Measurements from ENCODE around the gene MIER3. TPM values are rescaled to one million over a fixed set of nuclear protein-coding genes. Genes with fewer than 3 reads are reported as not detected.

Gene MIER3
- total RNA-seq, 1 experiment from 2014 or later, result 44.8 TPM

DNA sequence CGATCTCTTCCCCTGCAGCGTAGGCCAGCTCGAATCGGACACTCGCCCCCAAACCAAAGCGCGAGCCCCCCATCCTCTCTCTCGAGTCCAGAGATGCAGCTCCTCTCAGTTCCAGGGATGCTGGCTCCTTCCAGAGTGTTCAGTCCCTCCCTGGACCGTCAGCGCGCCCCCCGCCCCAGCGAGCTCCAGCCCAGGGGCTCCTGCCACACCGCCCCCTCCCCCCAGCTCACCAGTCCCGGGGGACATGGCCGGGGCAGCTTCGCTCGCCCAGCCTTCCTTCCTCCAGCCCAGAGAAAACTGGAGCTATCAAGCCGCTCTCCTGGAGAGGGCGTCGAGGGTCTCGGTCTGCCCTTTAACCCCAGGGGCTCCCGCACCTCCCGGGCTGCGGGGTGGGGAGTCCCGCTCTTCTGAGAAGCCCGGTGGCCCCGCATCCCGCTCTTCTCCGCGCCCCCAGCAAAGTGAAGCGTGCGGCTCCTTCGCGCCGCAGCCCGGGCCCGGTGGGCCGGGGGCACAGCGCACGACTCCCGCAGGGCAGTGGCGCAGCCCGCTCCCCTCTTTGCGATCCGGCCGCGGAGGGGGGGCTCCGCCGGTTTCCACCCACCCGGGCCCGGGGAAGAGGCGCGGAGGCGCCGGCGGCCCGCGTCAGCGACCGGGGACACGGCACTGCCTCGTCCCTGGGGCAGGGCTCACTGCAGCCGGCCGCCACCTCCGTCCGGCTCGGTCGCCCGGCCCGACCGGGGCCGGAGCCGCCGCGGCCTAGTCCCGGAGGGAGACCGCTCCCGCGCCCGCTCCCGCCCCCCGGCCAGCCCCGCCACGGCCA lies 587 bp downstream of the MIER3 start:
- H3K9ac ChIP-seq (ENCODE audit: extremely low read depth, insufficient read length, low read length), result peak overlapping the region; percentile 74
- H2AK5ac ChIP-seq (ENCODE audit: insufficient read length, low read length), result no peak overlapping the region
- H2BK120ac ChIP-seq (ENCODE audit: low read depth, low read length, poor library complexity, severe bottlenecking), result no peak overlapping the region
- H3K14ac ChIP-seq (ENCODE audit: insufficient read depth, low read length), result peak overlapping the region; percentile 93
- H2BK12ac ChIP-seq (ENCODE audit: insufficient read length, low read depth, low read length), result no peak overlapping the region
- peak overlapping the region; percentile 89 to 94 for H3K4me3 Mint-ChIP-seq
- H3K27ac ChIP-seq (ENCODE audit: insufficient read length, low read depth, low read length), result no peak overlapping the region
- H2BK15ac ChIP-seq (ENCODE audit: low read depth, low read length), result no peak overlapping the region
- H3K9me3 ChIP-seq (ENCODE audit: control insufficient read depth, low read depth, low read length), result no peaks in the 10 kb centered on the region
- peaks cover 0 to 22% (median 11%) of the 10 kb centered on the region in 3 experiments; a peak in 5 of 7 replicates for H3K36me3 Mint-ChIP-seq (ENCODE audit: insufficient read depth in 1 of 3, low read depth in 3 of 3)
- H3K27me3 ChIP-seq (ENCODE audit: insufficient read depth, low read length), result no peaks in the 10 kb centered on the region; the same call in 1 of the 2 replicates
- H3K4ac ChIP-seq (ENCODE audit: low read depth, low read length), result no peak overlapping the region
- H3K79me2 ChIP-seq (ENCODE audit: insufficient read depth, low read length), result peaks cover 2% of the 10 kb centered on the region; the same call in 1 of the 2 replicates
- no peaks in the 10 kb centered on the region for H3K79me1 ChIP-seq (ENCODE audit: insufficient read depth, low read depth, low read length, poor library complexity, severe bottlenecking)
- no peak overlapping the region for H2BK20ac ChIP-seq (ENCODE audit: low read depth, low read length, poor library complexity, severe bottlenecking)
- peak overlapping the region; percentile 50 for H3K18ac ChIP-seq (ENCODE audit: insufficient read length, low read depth, low read length)
- no peak overlapping the region for H4K8ac ChIP-seq (replicated peaks; ENCODE audit: insufficient read length, low read depth, low read length)
- H4K20me1 ChIP-seq (ENCODE audit: control insufficient read depth, insufficient read depth, insufficient read length), result no peaks in the 10 kb centered on the region
- no peak overlapping the region for H2BK5ac ChIP-seq (ENCODE audit: insufficient read length, low read length)
- WGBS (ENCODE audit: extremely low coverage, insufficient read length, low lambda C conversion rate), result no CpG with 5 or more reads among the region's 85 CpGs
- TF ChIP-seq, protein P1, sequence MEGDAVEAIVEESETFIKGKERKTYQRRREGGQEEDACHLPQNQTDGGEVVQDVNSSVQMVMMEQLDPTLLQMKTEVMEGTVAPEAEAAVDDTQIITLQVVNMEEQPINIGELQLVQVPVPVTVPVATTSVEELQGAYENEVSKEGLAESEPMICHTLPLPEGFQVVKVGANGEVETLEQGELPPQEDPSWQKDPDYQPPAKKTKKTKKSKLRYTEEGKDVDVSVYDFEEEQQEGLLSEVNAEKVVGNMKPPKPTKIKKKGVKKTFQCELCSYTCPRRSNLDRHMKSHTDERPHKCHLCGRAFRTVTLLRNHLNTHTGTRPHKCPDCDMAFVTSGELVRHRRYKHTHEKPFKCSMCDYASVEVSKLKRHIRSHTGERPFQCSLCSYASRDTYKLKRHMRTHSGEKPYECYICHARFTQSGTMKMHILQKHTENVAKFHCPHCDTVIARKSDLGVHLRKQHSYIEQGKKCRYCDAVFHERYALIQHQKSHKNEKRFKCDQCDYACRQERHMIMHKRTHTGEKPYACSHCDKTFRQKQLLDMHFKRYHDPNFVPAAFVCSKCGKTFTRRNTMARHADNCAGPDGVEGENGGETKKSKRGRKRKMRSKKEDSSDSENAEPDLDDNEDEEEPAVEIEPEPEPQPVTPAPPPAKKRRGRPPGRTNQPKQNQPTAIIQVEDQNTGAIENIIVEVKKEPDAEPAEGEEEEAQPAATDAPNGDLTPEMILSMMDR (conservative IDR thresholded peaks at IDR 0.05), result peak; percentile 40; the same call in 2 of the 3 replicates
- no peak overlapping the region for H4K5ac ChIP-seq (ENCODE audit: insufficient read length, low read depth, low read length)
- H2AFZ ChIP-seq (ENCODE audit: low read length), result no peak overlapping the region
- no peak overlapping the region for H3K56ac ChIP-seq (ENCODE audit: insufficient read length, low read depth, low read length)
- H3K23ac ChIP-seq (ENCODE audit: insufficient read length, low read depth, low read length), result no peak overlapping the region
- H3K27ac Mint-ChIP-seq, result peak overlapping the region; percentile 35 to 92 (median 92); a peak in 5 of 7 replicates
- DNase-seq, result peak; percentile 45
- no peak overlapping the region for H3T11ph ChIP-seq (ENCODE audit: low read length)
- H4K91ac ChIP-seq (ENCODE audit: insufficient read length, low read depth, low read length), result no peak overlapping the region
- no peaks in the 10 kb centered on the region for H3K4me1 ChIP-seq (ENCODE audit: insufficient read depth, low read length)
- peaks cover 19 to 20% of the 10 kb centered on the region in 2 experiments for H3K4me1 Mint-ChIP-seq
- peaks cover 18% of the 10 kb centered on the region for H3K27me3 Mint-ChIP-seq (ENCODE audit: low read depth)
- peak overlapping the region; percentile 93 for H3K4me2 ChIP-seq (ENCODE audit: insufficient read depth, insufficient read length, low read length)
- no peaks in the 10 kb centered on the region; a peak in 1 of 5 replicates for H3K9me3 Mint-ChIP-seq
- peaks cover 10% of the 10 kb centered on the region for H3K23me2 ChIP-seq (ENCODE audit: insufficient read length, low read depth, low read length, poor library complexity, severe bottlenecking)

Data from H9 (cell line).